ENCODE results near the gene HDAC4. TPM values are rescaled to one million over a fixed set of nuclear protein-coding genes. Genes with fewer than 3 reads are reported as not detected.

The HDAC4 gene
- total RNA-seq, 5 donors from 2014 or later (not counting 1 experiment from before 2014, with no cell fraction given), result 44.8 to 80.2 (median 60.9) TPM

GRCh38 chr2:239190361-239190760, 210.5 kb downstream of the HDAC4 start:
- Mint-ChIP-seq H3K4me1 (peaks cover 5 to 7% (median 5%) of the 10 kb centered on the region in 3 donors), H3K27ac (no peak overlapping the region), H3K9me3 (no peaks in the 10 kb centered on the region), H3K36me3 (peaks cover 48% of the 10 kb centered on the region), H3K4me3 (no peak overlapping the region), H3K27me3 (no peaks in the 10 kb centered on the region)
- DNase-seq (no peak), ATAC-seq (replicated peaks in 1 of 4) (no peak)
- H3K27me3 ChIP-seq (replicated peaks in 1 of 2; ENCODE audit: control insufficient read depth in 2 of 2, extremely low read depth in 1 of 2, insufficient read depth in 2 of 2, low read length in 1 of 2), result no peaks in the 10 kb centered on the region
- H3K4me1 ChIP-seq (ENCODE audit: control insufficient read depth in 1 of 2, extremely low read depth in 1 of 2, insufficient read depth in 2 of 2, low read length in 2 of 2), result no peaks in the 10 kb centered on the region
- WGBS (ENCODE audit: insufficient coverage), result 97% methylated on average over 15 of the region's 22 CpGs
- CTCF ChIA-PET, result no interaction called here
- POLR2A ChIA-PET, result no interaction called here
- no peaks in the 10 kb centered on the region for H3K9me3 ChIP-seq
- H3K4me3 ChIP-seq (ENCODE audit: control insufficient read depth in 1 of 2, extremely low read depth in 1 of 2, low read length in 1 of 2), result no peak overlapping the region
- no peak overlapping the region for H3K27ac ChIP-seq (ENCODE audit: low read length)
- peaks cover 45 to 50% of the 10 kb centered on the region in 2 donors for H3K36me3 ChIP-seq (ENCODE audit: control insufficient read depth in 2 of 2, extremely low read depth in 1 of 2, insufficient read depth in 1 of 2, low read length in 1 of 2)

DNA sequence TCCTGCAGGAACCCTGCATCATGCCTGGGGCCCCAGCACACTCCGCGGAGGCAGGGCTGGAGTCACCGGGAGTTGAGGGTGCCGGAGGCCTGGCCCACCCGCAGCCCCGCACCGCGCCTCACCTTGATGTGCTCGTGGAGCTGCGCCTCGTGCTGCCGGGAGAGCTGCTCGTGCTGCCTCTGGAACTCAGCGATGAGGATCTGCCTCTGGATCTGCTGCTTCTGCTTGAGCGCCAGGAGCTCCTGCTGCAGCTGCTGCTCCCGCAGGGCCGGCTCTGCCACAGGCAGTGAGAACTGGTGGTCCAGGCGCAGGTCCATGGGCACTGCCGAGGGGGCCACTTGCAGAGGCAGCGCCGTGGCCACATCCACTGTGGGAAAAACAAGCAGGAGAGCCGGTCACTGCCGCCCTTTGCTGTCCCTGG, 211.1 kb downstream of the HDAC4 start:
- H3K36me3 Mint-ChIP-seq, result peaks cover 48% of the 10 kb centered on the region
- peaks cover 39 to 48% of the 10 kb centered on the region in 2 donors for H3K36me3 ChIP-seq (ENCODE audit: control insufficient read depth in 2 of 2, extremely low read depth in 1 of 2, insufficient read depth in 1 of 2, low read length in 1 of 2)
- H3K4me1 ChIP-seq (ENCODE audit: control insufficient read depth in 1 of 2, extremely low read depth in 1 of 2, insufficient read depth in 2 of 2, low read length in 2 of 2), result no peaks in the 10 kb centered on the region
- no peak overlapping the region for H3K4me3 Mint-ChIP-seq
- H3K9me3 ChIP-seq, result no peaks in the 10 kb centered on the region
- no peaks in the 10 kb centered on the region for H3K27me3 ChIP-seq (replicated peaks in 1 of 2; ENCODE audit: control insufficient read depth in 2 of 2, extremely low read depth in 1 of 2, insufficient read depth in 2 of 2, low read length in 1 of 2)
- WGBS (ENCODE audit: insufficient coverage), result 98% methylated on average over 19 of the region's 23 CpGs
- H3K27ac ChIP-seq (ENCODE audit: low read length), result no peak overlapping the region
- ChIA-PET POLR2A (no interaction called here), CTCF (no interaction called here)
- H3K27me3 Mint-ChIP-seq, result no peaks in the 10 kb centered on the region
- peak overlapping the region in 1 of 2 donors; percentile 17 for H3K4me3 ChIP-seq (ENCODE audit: control insufficient read depth in 1 of 2, extremely low read depth in 1 of 2, low read length in 1 of 2)
- H3K4me1 Mint-ChIP-seq, result peaks cover 4 to 5% (median 5%) of the 10 kb centered on the region in 3 donors
- H3K9me3 Mint-ChIP-seq, result no peaks in the 10 kb centered on the region
- no peak overlapping the region for H3K27ac Mint-ChIP-seq
- DNase-seq (no peak), ATAC-seq (replicated peaks in 1 of 4) (no peak)

GRCh38 chr2:239188536-239188935, 212.3 kb downstream of the HDAC4 start:
- no peaks in the 10 kb centered on the region for H3K4me1 ChIP-seq (ENCODE audit: control insufficient read depth in 1 of 2, extremely low read depth in 1 of 2, insufficient read depth in 2 of 2, low read length in 2 of 2)
- no peak overlapping the region for H3K27ac ChIP-seq (ENCODE audit: low read length)
- H3K36me3 Mint-ChIP-seq, result peaks cover 48% of the 10 kb centered on the region
- H3K4me1 Mint-ChIP-seq, result peaks cover 0 to 5% (median 5%) of the 10 kb centered on the region in 3 donors
- 96% methylated on average over 10 of the region's 12 CpGs for WGBS (ENCODE audit: insufficient coverage)
- DNase-seq, result no peak
- POLR2A ChIA-PET, result no interaction called here
- H3K27me3 ChIP-seq (replicated peaks in 1 of 2; ENCODE audit: control insufficient read depth in 2 of 2, extremely low read depth in 1 of 2, insufficient read depth in 2 of 2, low read length in 1 of 2), result no peaks in the 10 kb centered on the region
- H3K4me3 Mint-ChIP-seq, result no peak overlapping the region
- CTCF ChIA-PET, result no interaction called here
- H3K27ac Mint-ChIP-seq, result no peak overlapping the region
- peak overlapping the region in 1 of 2 donors; percentile 5 for H3K4me3 ChIP-seq (ENCODE audit: control insufficient read depth in 1 of 2, extremely low read depth in 1 of 2, low read length in 1 of 2)
- no peaks in the 10 kb centered on the region for H3K9me3 ChIP-seq
- H3K36me3 ChIP-seq (ENCODE audit: control insufficient read depth in 2 of 2, extremely low read depth in 1 of 2, insufficient read depth in 1 of 2, low read length in 1 of 2), result peaks cover 35 to 56% of the 10 kb centered on the region in 2 donors
- no peaks in the 10 kb centered on the region for H3K9me3 Mint-ChIP-seq
- ATAC-seq (replicated peaks in 1 of 4), result no peak
- no peaks in the 10 kb centered on the region for H3K27me3 Mint-ChIP-seq

DNA sequence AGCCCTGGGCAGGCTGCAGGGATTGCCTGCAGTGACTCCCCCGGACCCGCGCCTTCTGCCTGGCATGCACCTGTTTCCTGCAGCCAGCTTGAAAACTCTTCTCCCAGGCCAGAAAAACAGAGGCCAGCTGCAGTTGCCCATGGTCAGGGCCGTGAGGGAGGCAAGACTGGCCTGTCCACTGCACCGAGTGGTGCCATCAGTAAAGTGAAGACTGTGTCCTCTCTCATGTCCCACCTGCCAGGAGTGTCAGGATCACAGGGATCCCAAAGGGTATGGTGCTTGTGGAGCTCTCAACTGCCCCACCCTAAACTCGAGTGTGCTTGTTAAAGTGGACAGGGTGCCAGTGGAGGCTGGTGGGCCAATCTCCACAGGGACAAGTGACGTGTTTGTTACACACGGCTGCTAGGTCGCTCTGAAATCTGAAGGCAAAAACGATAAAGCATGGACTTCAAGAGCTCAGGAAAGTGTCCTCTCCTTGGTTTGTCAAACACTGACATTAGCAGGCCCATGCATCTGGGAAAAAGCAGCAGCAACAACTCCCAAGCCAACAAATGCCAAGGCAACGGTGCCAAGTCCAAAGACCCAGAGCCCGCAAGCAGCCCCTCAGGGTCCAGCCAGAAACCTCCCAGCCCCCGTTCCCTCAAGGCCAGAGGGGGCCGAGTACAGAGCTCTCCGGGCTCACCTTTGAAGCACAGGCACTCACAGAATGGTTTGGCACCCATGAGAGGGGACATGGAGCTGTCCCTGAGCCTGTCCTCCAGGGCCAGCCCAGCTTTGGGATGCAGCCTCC, 213.2 kb downstream of the HDAC4 start:
- Histone ChIP-seq H3K27me3 (replicated peaks in 1 of 2; ENCODE audit: control insufficient read depth in 2 of 2, extremely low read depth in 1 of 2, insufficient read depth in 2 of 2, low read length in 1 of 2) (no peaks in the 10 kb centered on the region), H3K4me3 (ENCODE audit: control insufficient read depth in 1 of 2, extremely low read depth in 1 of 2, low read length in 1 of 2) (no peak overlapping the region), H3K36me3 (ENCODE audit: control insufficient read depth in 2 of 2, extremely low read depth in 1 of 2, insufficient read depth in 1 of 2, low read length in 1 of 2) (peaks cover 35 to 58% of the 10 kb centered on the region in 2 donors), H3K4me1 (ENCODE audit: control insufficient read depth in 1 of 2, extremely low read depth in 1 of 2, insufficient read depth in 2 of 2, low read length in 2 of 2) (no peaks in the 10 kb centered on the region), H3K9me3 (no peaks in the 10 kb centered on the region), H3K27ac (ENCODE audit: low read length) (no peak overlapping the region)
- ChIA-PET POLR2A (no interaction called here), CTCF (no interaction called here)
- DNase-seq (no peak), ATAC-seq (replicated peaks in 1 of 4) (no peak)
- Mint-ChIP-seq H3K27me3 (no peaks in the 10 kb centered on the region), H3K4me1 (peaks cover 0 to 5% (median 2%) of the 10 kb centered on the region in 3 donors), H3K4me3 (no peak overlapping the region), H3K27ac (no peak overlapping the region), H3K9me3 (no peaks in the 10 kb centered on the region), H3K36me3 (peaks cover 54% of the 10 kb centered on the region)
- WGBS (ENCODE audit: insufficient coverage), result 96% methylated on average over 14 of the region's 15 CpGs

GRCh38 chr2:239186516-239187357, 214.1 kb downstream of the HDAC4 start:
- H3K4me3 ChIP-seq (ENCODE audit: control insufficient read depth in 1 of 2, extremely low read depth in 1 of 2, low read length in 1 of 2), result no peak overlapping the region
- H3K36me3 Mint-ChIP-seq, result peaks cover 56% of the 10 kb centered on the region
- ATAC-seq (replicated peaks in 1 of 4) (no peak), DNase-seq (no peak)
- H3K36me3 ChIP-seq (ENCODE audit: control insufficient read depth in 2 of 2, extremely low read depth in 1 of 2, insufficient read depth in 1 of 2, low read length in 1 of 2), result peaks cover 31 to 67% of the 10 kb centered on the region in 2 donors
- H3K9me3 Mint-ChIP-seq, result no peaks in the 10 kb centered on the region
- 97% methylated on average over 17 of the region's 20 CpGs for WGBS (ENCODE audit: insufficient coverage)
- H3K9me3 ChIP-seq, result no peaks in the 10 kb centered on the region
- peaks cover 0 to 5% (median 0%) of the 10 kb centered on the region in 3 donors for H3K4me1 Mint-ChIP-seq
- no peak overlapping the region for H3K27ac Mint-ChIP-seq
- no peak overlapping the region for H3K27ac ChIP-seq (ENCODE audit: low read length)
- CTCF ChIA-PET, result no interaction called here
- H3K4me1 ChIP-seq (ENCODE audit: control insufficient read depth in 1 of 2, extremely low read depth in 1 of 2, insufficient read depth in 2 of 2, low read length in 2 of 2), result no peaks in the 10 kb centered on the region
- no peaks in the 10 kb centered on the region for H3K27me3 ChIP-seq (replicated peaks in 1 of 2; ENCODE audit: control insufficient read depth in 2 of 2, extremely low read depth in 1 of 2, insufficient read depth in 2 of 2, low read length in 1 of 2)
- no peaks in the 10 kb centered on the region for H3K27me3 Mint-ChIP-seq
- no peak overlapping the region for H3K4me3 Mint-ChIP-seq
- POLR2A ChIA-PET, result no interaction called here

- no peaks in the 10 kb centered on the region for H3K27me3 ChIP-seq (replicated peaks in 1 of 2; ENCODE audit: control insufficient read depth in 2 of 2, extremely low read depth in 1 of 2, insufficient read depth in 2 of 2, low read length in 1 of 2)
- H3K27me3 Mint-ChIP-seq, result no peaks in the 10 kb centered on the region
- peaks cover 0 to 1% (median 0%) of the 10 kb centered on the region in 3 donors for H3K4me1 Mint-ChIP-seq
- no peak overlapping the region for H3K27ac ChIP-seq (ENCODE audit: low read length)
- H3K36me3 Mint-ChIP-seq, result peaks cover 63% of the 10 kb centered on the region
- no peak overlapping the region for H3K4me3 Mint-ChIP-seq
- DNase-seq (peak in 1 of 35 experiments; percentile 12), ATAC-seq (replicated peaks in 1 of 4) (no peak)
- CTCF ChIA-PET, result no interaction called here
- 91% methylated on average over 6 of the region's 14 CpGs for WGBS (ENCODE audit: insufficient coverage)
- no peaks in the 10 kb centered on the region for H3K9me3 Mint-ChIP-seq
- no peak overlapping the region for H3K4me3 ChIP-seq (ENCODE audit: control insufficient read depth in 1 of 2, extremely low read depth in 1 of 2, low read length in 1 of 2)
- no peaks in the 10 kb centered on the region for H3K9me3 ChIP-seq
- no peaks in the 10 kb centered on the region for H3K4me1 ChIP-seq (ENCODE audit: control insufficient read depth in 1 of 2, extremely low read depth in 1 of 2, insufficient read depth in 2 of 2, low read length in 2 of 2)
- POLR2A ChIA-PET, result no interaction called here
- no peak overlapping the region for H3K27ac Mint-ChIP-seq
- peaks cover 31 to 78% of the 10 kb centered on the region in 2 donors for H3K36me3 ChIP-seq (ENCODE audit: control insufficient read depth in 2 of 2, extremely low read depth in 1 of 2, insufficient read depth in 1 of 2, low read length in 1 of 2)
Measured at GRCh38 chr2:239184968-239185903, 215.6 kb downstream of the HDAC4 start.

All from T-cell (primary cell).